Measurements from ENCODE around the gene RAI1. TPM values are rescaled to one million over a fixed set of nuclear protein-coding genes. Genes with fewer than 3 reads are reported as not detected.
A peak's percentile ranks its signal among the peaks of the same experiment; 100 is the strongest.

RAI1 gene
- total and polyA plus RNA-seq, 12 donors = 4.2 to 37.3 (median 26.9) TPM

DNA sequence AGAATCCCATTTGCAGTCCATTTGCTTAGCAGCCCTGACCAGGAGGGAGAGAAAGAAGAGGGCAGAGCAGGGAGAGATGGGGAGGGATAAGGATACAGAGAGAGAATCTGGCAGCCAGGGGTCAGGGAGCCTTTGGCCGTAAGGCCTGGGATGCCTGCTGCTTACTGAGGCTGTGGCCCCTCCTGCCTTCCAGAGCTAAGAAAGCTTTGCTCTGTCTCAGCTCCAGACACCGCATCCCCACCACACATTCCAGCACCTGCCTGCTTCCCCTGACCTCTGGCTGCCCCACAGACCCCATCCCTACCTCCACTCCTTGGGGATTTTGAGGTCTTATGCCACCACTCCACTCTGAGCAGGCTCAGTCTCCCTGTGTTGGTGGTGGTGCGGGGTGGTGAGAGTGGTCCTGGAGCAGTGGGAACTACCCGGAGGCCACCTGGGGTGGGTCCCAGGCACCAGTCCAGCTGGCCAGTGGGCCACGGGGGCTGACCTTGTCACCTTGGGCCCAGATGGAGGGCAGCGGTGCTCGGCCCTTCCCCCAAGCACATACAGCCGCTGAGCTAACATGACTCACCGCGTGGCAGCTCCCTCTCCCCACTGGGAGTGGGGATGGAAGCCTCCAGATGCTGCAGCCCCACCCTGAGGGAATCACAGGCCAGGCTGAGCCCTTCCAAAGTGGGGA lies 58.3 kb downstream of the RAI1 start:
- 35 to 64% (median 42%) methylated on average over 2 to 10 of the region's 10 CpGs for WGBS, 4 donors
- Histone ChIP-seq H3K27me3 (no peaks in the 10 kb centered on the region), H3K4me1 (replicated peaks in 1 of 2) (peaks cover 58 to 68% of the 10 kb centered on the region in 2 donors), H3K4me3 (no peak overlapping the region), H3K27ac (peak overlapping the region; percentile 36 to 87 (median 66)), H3K9me3 (replicated peaks in 1 of 3) (no peaks in the 10 kb centered on the region), H3K36me3 (replicated peaks in 1 of 2) (no peaks in the 10 kb centered on the region)
- intact Hi-C loops (cut with DNase I) = no loop called here
- no peak for TF ChIP-seq POLR2A (IDR thresholded peaks at IDR 0.05)
- TF ChIP-seq, protein P1, sequence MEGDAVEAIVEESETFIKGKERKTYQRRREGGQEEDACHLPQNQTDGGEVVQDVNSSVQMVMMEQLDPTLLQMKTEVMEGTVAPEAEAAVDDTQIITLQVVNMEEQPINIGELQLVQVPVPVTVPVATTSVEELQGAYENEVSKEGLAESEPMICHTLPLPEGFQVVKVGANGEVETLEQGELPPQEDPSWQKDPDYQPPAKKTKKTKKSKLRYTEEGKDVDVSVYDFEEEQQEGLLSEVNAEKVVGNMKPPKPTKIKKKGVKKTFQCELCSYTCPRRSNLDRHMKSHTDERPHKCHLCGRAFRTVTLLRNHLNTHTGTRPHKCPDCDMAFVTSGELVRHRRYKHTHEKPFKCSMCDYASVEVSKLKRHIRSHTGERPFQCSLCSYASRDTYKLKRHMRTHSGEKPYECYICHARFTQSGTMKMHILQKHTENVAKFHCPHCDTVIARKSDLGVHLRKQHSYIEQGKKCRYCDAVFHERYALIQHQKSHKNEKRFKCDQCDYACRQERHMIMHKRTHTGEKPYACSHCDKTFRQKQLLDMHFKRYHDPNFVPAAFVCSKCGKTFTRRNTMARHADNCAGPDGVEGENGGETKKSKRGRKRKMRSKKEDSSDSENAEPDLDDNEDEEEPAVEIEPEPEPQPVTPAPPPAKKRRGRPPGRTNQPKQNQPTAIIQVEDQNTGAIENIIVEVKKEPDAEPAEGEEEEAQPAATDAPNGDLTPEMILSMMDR (IDR thresholded peaks at IDR 0.05) = no peak
- peak in 5 of 7 donors; percentile 57 to 79 (median 73) for DNase-seq

DNA sequence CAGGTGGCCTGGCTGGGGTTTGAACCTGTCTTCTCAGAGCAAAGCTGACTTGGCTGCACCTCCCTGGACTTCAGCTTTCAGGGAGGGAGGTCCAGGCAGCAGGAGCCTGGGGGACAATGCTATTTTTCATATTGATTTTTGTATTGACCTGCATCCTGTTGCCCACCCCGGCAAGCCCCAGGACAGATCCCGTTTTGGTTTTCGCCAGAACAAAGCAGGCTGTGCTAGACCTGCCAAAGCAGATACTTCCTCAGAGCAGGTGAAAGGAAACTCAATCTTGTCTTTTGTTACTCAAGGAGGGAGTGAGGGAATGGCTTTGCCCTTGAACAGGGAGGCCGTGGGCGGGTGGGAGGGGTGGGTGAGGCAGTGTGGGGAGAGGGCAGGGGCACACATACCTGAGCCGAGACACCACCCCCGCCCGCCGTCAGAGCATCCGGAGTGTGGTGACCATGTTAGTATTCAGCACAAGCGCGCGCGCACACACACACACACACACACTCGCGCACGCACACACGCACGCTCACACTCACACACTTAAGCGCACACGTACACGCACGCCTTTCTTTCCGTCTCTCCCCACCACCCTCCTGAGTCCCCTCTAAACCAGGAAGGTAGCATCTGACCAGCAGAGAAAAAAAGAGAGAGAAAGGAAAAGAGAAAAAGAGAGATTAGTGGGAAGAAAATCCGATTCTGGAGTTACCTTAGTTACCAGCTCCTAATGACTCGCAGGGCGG lies 59.5 kb downstream of the RAI1 start:
- 49 to 62% (median 58%) methylated on average over 26 to 27 of the region's 27 CpGs for WGBS, 4 donors
- H3K27ac ChIP-seq = peak overlapping the region; percentile 58 to 87 (median 69)

DNA sequence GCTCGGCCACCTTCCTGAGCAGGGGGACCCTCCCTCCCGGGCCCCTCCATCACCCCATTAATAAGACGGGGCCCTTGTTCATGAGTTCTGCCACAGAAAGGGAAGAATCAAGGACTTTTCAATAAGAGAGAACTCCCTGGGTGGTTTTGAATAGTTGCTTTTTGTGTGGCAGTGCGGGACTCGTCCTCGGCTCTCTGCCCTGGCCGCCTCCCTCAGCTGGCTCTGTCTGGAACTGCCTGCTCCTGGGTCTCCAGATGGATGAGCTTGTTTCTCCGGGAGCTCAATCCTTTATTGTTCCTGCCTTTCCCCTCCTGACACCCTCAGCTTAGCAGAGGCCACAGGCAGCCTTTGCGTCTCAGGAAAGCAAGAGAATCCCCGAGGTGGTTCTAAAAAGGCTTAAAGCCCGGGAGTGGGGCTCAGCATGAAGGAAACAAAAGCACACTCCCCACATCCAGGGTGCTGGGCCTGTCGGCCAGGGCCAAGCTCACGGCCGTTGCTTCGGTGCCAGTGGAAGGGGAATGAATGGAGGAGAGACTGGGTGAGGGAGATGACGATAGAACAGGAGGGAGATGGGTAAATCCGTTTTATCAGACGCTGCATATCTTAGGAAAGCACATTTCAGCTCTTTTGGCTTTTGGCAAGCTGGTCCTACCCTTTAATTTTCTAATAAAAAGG lies 60.2 kb downstream of the RAI1 start:
- Histone ChIP-seq H3K27ac (peak overlapping the region; percentile 58 to 87 (median 69)), H3K36me3 (replicated peaks in 1 of 2) (no peaks in the 10 kb centered on the region), H3K27me3 (no peaks in the 10 kb centered on the region), H3K4me3 (peak overlapping the region in 1 of 4 donors; percentile 0), H3K4me1 (replicated peaks in 1 of 2) (peaks cover 55 to 68% of the 10 kb centered on the region in 2 donors), H3K9me3 (replicated peaks in 1 of 3) (no peaks in the 10 kb centered on the region)
- TF ChIP-seq, protein P1 (IDR thresholded peaks at IDR 0.05) = peak in 4 of 6 experiments; percentile 25 to 48 (median 38)
- TF ChIP-seq POLR2A (IDR thresholded peaks at IDR 0.05) = no peak
- DNase-seq = peak in 4 of 7 donors; percentile 58 to 78 (median 71)
- intact Hi-C loops (cut with DNase I) = no loop called here
- 16 to 32% (median 29%) methylated on average over 18 of the region's 18 CpGs for WGBS, 4 donors

More for the DNA sequence above, 59.5 kb downstream of the RAI1 start:
- no peaks in the 10 kb centered on the region for H3K9me3 ChIP-seq (replicated peaks in 1 of 3)
- no peak for DNase-seq
- TF ChIP-seq POLR2A (IDR thresholded peaks at IDR 0.05) = no peak
- TF ChIP-seq, protein P1 (IDR thresholded peaks at IDR 0.05) = no peak
- H3K36me3 ChIP-seq (replicated peaks in 1 of 2) = no peaks in the 10 kb centered on the region
- intact Hi-C loops (cut with DNase I) = no loop called here
- peaks cover 58 to 68% of the 10 kb centered on the region in 2 donors for H3K4me1 ChIP-seq (replicated peaks in 1 of 2)
- H3K27me3 ChIP-seq = no peaks in the 10 kb centered on the region
- H3K4me3 ChIP-seq = peak overlapping the region in 1 of 4 donors; percentile 0

DNA sequence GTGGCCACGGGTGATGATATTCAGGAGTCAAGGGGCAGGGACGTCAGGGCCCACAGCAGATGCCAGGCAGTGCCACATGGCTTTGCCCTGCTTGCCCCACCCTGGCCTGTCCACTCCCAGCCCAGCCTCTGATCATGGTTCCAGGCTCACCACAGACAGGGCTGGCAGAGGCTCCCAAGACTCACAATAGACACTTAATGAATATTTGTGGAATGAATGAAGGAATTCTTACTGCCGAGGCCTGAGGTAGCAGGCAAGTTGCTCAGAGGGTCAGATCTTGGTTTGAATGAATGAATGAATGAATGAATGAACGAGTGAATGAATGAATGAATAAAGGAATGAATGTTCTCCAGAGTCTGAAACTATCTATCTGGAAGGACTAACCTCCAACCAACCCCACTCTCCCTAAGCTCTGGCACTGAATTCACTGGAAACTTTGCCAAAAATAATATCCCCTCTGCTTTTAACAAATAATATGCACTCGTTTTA lies 60.9 kb downstream of the RAI1 start:
- intact Hi-C loops (cut with DNase I) = no loop called here

More for the DNA sequence above, 60.9 kb downstream of the RAI1 start:
- H3K27ac ChIP-seq = peak overlapping the region in 4 of 5 donors; percentile 3 to 87 (median 77)
- no peak overlapping the region for H3K4me3 ChIP-seq
- TF ChIP-seq, protein P1 (IDR thresholded peaks at IDR 0.05) = no peak
- no peak for TF ChIP-seq POLR2A (IDR thresholded peaks at IDR 0.05)
- no peak for DNase-seq
- WGBS, 4 donors = 35 to 40% (median 36%) methylated on average over 5 of the region's 5 CpGs
- no peaks in the 10 kb centered on the region for H3K27me3 ChIP-seq
- no peaks in the 10 kb centered on the region for H3K36me3 ChIP-seq (replicated peaks in 1 of 2)
- no peaks in the 10 kb centered on the region for H3K9me3 ChIP-seq (replicated peaks in 1 of 3)
- H3K4me1 ChIP-seq (replicated peaks in 1 of 2) = peaks cover 53 to 68% of the 10 kb centered on the region in 2 donors

Measured in adrenal gland (tissue), 12 donors.